HUES6 (cell line): ENCODE results near the gene MGAT5B.

Source experiments
- H3K27ac ChIP-seq: 2 replicates; pipeline ENCODE4 v1.7.0; 2013; ENCODE audit warnings: low read depth, mild to moderate bottlenecking, low read length, inconsistent platforms
- H3K27me3 ChIP-seq: 2 replicates; pipeline ENCODE4 v1.6.1; 2013; ENCODE audit warnings: low read length; ENCODE audit not compliant: control insufficient read depth, insufficient read depth
- H3K36me3 ChIP-seq: 2 replicates; pipeline ENCODE4 v1.6.1; 2013; ENCODE audit warnings: low read length; ENCODE audit not compliant: control insufficient read depth, insufficient read depth
- H3K4me1 ChIP-seq: 2 replicates; pipeline ENCODE4 v1.6.1; 2013; ENCODE audit warnings: low read length; ENCODE audit not compliant: control insufficient read depth, insufficient read depth
- H3K4me3 ChIP-seq: 2 replicates; pipeline ENCODE4 v1.5.1; 2013; ENCODE audit warnings: low read depth, low read length
- H3K9ac ChIP-seq: one replicate; pipeline ENCODE4 v1.6.1; 2013; ENCODE audit warnings: mild to moderate bottlenecking, low read length
- H3K9me3 ChIP-seq: 2 replicates; pipeline ENCODE4 v1.6.1; 2013; ENCODE audit warnings: low read depth, low read length; ENCODE audit not compliant: control insufficient read depth, insufficient read depth

Gene MGAT5B, protein sequence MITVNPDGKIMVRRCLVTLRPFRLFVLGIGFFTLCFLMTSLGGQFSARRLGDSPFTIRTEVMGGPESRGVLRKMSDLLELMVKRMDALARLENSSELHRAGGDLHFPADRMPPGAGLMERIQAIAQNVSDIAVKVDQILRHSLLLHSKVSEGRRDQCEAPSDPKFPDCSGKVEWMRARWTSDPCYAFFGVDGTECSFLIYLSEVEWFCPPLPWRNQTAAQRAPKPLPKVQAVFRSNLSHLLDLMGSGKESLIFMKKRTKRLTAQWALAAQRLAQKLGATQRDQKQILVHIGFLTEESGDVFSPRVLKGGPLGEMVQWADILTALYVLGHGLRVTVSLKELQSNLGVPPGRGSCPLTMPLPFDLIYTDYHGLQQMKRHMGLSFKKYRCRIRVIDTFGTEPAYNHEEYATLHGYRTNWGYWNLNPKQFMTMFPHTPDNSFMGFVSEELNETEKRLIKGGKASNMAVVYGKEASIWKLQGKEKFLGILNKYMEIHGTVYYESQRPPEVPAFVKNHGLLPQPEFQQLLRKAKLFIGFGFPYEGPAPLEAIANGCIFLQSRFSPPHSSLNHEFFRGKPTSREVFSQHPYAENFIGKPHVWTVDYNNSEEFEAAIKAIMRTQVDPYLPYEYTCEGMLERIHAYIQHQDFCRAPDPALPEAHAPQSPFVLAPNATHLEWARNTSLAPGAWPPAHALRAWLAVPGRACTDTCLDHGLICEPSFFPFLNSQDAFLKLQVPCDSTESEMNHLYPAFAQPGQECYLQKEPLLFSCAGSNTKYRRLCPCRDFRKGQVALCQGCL

DNA sequence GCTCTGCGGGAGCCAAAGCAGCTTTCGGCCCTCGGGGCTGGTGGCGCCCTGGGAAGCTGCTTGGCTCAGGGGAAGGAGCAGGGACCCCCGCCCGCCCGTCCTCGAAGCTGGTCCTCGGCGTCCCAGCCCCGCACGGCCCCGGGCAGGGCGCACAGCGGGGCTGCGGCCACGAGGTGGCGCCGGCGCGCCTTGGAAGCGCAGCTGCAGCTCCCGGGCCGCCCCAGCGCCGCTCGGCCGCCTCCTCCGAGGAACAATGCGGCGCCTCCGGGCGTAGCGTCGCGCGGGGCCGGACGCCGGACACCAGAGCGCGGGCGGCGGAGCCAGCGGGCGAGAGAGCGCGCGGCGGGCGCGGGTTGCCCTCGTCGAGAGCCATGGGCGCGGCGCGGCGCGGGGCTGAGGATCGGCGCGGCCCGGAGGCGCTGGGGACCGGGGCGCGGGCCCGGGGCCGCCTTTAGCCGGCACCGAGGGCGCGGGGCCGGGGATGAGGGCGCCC is at the start of gene MGAT5B:
MGAT5B (plus strand) TSS at position 229 of the 493 bp plus-strand sequence. CDS start 626 bp downstream, outside the sequence.
- no peaks in the 10 kb centered on the region for H3K9me3 ChIP-seq
- peak within 1 kb of the TSS; percentile 59 for H3K9ac ChIP-seq
- peak within 1 kb of the TSS; percentile 63 for H3K4me3 ChIP-seq
- no peaks in the 10 kb centered on the region for H3K36me3 ChIP-seq
- H3K27ac ChIP-seq: no peak within 1 kb of the TSS
- H3K4me1 ChIP-seq: peaks cover 10% of the 10 kb centered on the region
- H3K27me3 ChIP-seq: peaks cover 32% of the 10 kb centered on the region

- Histone ChIP-seq H3K27me3 (no peaks in the 10 kb centered on the region), H3K9me3 (no peaks in the 10 kb centered on the region), H3K9ac (no peak overlapping the region), H3K27ac (no peak overlapping the region), H3K4me1 (peaks cover 3% of the 10 kb centered on the region; the same call in 1 of the 2 replicates), H3K4me3 (no peak overlapping the region), H3K36me3 (no peaks in the 10 kb centered on the region)
Measured at GRCh38 chr17:76820039-76820438, 48.2 kb upstream of the MGAT5B start.

- Histone ChIP-seq H3K9ac (no peak overlapping the region), H3K4me1 (peaks cover 3% of the 10 kb centered on the region; the same call in 1 of the 2 replicates), H3K9me3 (no peaks in the 10 kb centered on the region), H3K27ac (no peak overlapping the region), H3K4me3 (no peak overlapping the region), H3K27me3 (no peaks in the 10 kb centered on the region), H3K36me3 (no peaks in the 10 kb centered on the region)
Measured at GRCh38 chr17:76820561-76820960, 47.6 kb upstream of the MGAT5B start.

DNA sequence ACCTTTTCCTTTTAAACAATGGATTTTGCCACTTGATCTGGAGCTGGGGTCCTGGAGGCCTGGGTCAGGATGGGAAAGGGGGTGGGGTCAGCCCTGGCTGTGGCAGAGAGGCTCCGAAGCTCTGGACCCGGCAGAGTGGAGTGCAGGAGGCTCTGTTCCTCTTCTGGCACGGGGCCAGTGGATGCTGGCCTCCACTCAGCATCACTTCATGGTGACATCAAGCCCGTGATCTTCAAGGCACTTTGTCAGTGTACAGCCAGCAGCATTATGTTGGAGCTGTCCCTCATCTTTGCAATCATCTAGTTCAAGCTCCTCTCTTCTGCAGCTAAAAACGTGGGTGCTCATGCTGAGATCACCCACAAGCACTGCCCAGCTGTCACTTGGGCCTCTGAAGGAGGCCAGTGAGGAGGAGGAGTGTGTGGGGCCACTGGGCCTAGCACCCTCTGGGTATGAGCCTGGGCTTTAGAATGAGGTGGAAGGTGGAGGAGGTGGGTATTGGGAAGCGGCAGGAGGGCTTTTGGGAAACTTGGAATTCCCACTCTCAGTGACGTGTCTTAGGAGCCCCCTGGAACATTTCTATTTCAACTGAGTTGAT is 45.9 kb upstream of the MGAT5B start:
- Histone ChIP-seq H3K27ac (no peak overlapping the region), H3K9me3 (no peaks in the 10 kb centered on the region), H3K27me3 (no peaks in the 10 kb centered on the region), H3K36me3 (no peaks in the 10 kb centered on the region), H3K9ac (no peak overlapping the region), H3K4me1 (no peaks in the 10 kb centered on the region; the same call in none of the 2 replicates), H3K4me3 (no peak overlapping the region)

GRCh38 chr17:76824093-76824492 is 44.1 kb upstream of the MGAT5B start:
- Histone ChIP-seq H3K27ac (no peak overlapping the region), H3K4me3 (no peak overlapping the region), H3K4me1 (no peaks in the 10 kb centered on the region; the same call in none of the 2 replicates), H3K9me3 (no peaks in the 10 kb centered on the region), H3K9ac (no peak overlapping the region), H3K36me3 (no peaks in the 10 kb centered on the region), H3K27me3 (no peaks in the 10 kb centered on the region)

GRCh38 chr17:76826330-76827068 is 41.7 kb upstream of the MGAT5B start:
- Histone ChIP-seq H3K9me3 (no peaks in the 10 kb centered on the region), H3K4me3 (no peak overlapping the region), H3K9ac (no peak overlapping the region), H3K27me3 (no peaks in the 10 kb centered on the region; the same call in 1 of the 2 replicates), H3K4me1 (no peaks in the 10 kb centered on the region; the same call in 1 of the 2 replicates), H3K27ac (no peak overlapping the region), H3K36me3 (no peaks in the 10 kb centered on the region)

GRCh38 chr17:76827736-76828135 is 40.5 kb upstream of the MGAT5B start:
- H3K36me3 ChIP-seq: no peaks in the 10 kb centered on the region
- no peaks in the 10 kb centered on the region; the same call in 1 of the 2 replicates for H3K27me3 ChIP-seq
- no peak overlapping the region for H3K9ac ChIP-seq
- no peaks in the 10 kb centered on the region for H3K9me3 ChIP-seq
- no peak overlapping the region for H3K4me3 ChIP-seq
- no peaks in the 10 kb centered on the region; the same call in 1 of the 2 replicates for H3K4me1 ChIP-seq
- H3K27ac ChIP-seq: no peak overlapping the region

GRCh38 chr17:76830987-76831715 is 37.1 kb upstream of the MGAT5B start:
- Histone ChIP-seq H3K27me3 (no peaks in the 10 kb centered on the region; the same call in 1 of the 2 replicates), H3K9ac (no peak overlapping the region), H3K4me1 (no peaks in the 10 kb centered on the region; the same call in 1 of the 2 replicates)

GRCh38 chr17:76833034-76833644 is 35.1 kb upstream of the MGAT5B start:
- no peaks in the 10 kb centered on the region for H3K9me3 ChIP-seq
- H3K36me3 ChIP-seq: no peaks in the 10 kb centered on the region
- no peak overlapping the region for H3K4me3 ChIP-seq
- no peak overlapping the region for H3K27ac ChIP-seq
- H3K27me3 ChIP-seq: no peaks in the 10 kb centered on the region; the same call in 1 of the 2 replicates
- H3K9ac ChIP-seq: no peak overlapping the region
- no peaks in the 10 kb centered on the region for H3K4me1 ChIP-seq

More at GRCh38 chr17:76830987-76831715, 37.1 kb upstream of the MGAT5B start:
- no peak overlapping the region for H3K4me3 ChIP-seq
- no peaks in the 10 kb centered on the region for H3K9me3 ChIP-seq
- H3K36me3 ChIP-seq: no peaks in the 10 kb centered on the region
- H3K27ac ChIP-seq: no peak overlapping the region
